CD4-positive, alpha-beta T cell treated with Interleukin-12 subunit alpha and Interleukin-12 subunit beta, for 1 hour (primary cell): ENCODE measurements around the gene CIART.
"Not testable (repeated sequence)": the region's sequence is repeated elsewhere in the genome, so short reads cannot be mapped to it uniquely, and the experiment has no call there.

Source experiments
- DNase-seq: peaks from one replicate; pipeline ENCODE4 v3.0.0-alpha.2; 2020

CIART gene, protein sequence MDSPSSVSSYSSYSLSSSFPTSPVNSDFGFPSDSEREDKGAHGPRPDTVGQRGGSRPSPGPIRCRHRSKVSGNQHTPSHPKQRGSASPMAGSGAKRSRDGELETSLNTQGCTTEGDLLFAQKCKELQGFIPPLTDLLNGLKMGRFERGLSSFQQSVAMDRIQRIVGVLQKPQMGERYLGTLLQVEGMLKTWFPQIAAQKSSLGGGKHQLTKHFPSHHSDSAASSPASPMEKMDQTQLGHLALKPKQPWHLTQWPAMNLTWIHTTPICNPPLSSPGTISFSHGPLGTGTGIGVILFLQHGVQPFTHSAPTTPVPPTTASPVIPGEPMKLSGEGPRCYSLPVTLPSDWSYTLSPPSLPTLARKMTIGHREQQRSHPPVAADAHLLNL

GRCh38 chr1:150281758-150282557 is at the start of gene CIART:
Gene CIART, plus strand, starts transcription at chr1:150282554. Its CDS starts 714 bp downstream, at chr1:150283268.
- peak; percentile 90 for DNase-seq

DNA sequence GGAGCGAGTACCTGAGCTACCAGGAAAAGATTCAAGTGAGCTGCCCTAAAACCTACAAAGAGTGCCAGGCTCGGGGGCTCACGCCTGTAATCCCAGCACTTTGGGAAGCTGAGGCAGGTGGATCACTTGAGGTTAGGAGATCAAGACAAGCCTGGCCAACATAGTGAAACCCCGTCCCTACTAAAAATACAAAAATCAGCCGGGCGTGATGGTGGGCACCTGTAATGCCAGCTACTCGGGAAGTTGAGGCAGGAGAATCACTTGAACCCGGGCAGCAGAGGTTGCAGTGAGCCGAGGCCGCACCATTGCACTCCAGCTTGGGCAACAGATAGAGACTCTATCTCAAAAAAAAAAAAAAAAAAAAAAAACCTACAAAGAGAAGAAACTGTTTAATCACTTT is 49.4 kb upstream of the CIART start:
- not testable (repeated sequence) for DNase-seq

GRCh38 chr1:150233359-150234308 is 48.7 kb upstream of the CIART start:
- DNase-seq, result peak; percentile 37

- DNase-seq, result no peak
These were observed 48.1 kb upstream of the CIART start for GRCh38 chr1:150234309-150234565.

- DNase-seq, result peak; percentile 94
These were observed 47.6 kb upstream of the CIART start for GRCh38 chr1:150234566-150235293.

DNA sequence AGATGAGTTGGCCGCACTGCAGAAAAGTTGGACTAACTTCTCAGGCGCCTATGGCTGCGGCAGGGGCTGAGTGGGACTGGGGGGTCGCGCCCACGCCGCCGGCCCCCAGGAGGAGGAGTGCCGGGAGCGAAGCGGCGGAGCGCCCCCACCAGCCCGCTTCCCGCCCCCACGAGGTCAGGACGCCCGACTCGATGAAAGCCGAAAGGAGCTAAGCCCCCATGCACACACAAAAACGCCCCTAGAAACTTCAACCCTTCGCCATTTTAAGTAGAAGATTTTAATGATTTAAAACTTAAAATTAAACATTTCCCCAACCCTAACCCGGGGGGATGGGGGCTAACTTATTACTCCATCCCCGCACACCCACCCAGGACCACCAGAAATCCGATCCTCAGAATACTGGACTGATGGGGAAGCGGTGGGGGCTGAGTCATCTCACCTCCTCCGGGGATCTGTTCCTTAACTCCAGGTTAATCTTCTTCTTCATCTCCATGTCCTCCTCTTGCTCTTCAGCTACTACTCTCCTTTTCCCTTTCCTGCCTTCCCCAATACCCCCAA is 47.0 kb upstream of the CIART start:
- DNase-seq, result peak; percentile 36

DNA sequence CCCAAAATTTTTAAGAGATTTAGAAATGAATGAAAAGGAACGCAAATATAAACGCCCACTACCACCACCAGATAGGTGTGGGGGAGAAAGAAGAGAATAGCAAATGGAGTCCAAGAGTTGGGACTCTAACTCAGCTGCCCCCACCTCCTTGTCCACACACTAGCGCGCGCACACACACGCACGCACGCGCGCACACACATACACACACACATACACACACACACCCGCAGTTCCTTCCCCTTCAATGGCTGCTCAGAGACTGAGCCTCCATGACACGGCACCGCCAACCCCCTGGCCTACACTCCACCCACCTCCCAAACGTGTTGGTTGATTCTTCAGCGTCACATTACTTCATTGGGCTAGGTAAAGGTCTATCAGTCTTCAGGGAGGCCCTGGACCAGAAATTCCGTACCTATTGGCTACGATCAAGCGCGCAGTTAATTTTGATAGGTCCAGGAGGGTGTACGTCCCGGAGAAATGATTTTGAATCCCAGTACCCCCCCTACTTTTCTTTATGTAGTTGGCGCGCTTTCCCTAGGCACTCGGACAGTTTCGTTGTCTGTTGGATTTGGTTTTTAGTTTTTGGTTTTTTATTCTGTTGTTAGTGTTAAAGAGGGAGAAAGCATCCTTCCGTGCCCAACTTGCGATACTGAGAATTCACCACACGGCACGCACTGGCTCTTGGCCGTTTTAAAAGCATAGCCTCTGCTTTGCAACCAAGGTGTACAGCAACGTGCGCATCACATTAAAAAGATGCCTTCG is 46.3 kb upstream of the CIART start, which contains the start of gene ANP32E:
Gene ANP32E, minus strand, starts transcription at position 261 of the 762 bp plus-strand sequence. CDS start 326 bp downstream, outside the sequence.
- peak; percentile 98 for DNase-seq

- DNase-seq, result no peak
These were observed 45.7 kb upstream of the CIART start for GRCh38 chr1:150236614-150237100.

DNA sequence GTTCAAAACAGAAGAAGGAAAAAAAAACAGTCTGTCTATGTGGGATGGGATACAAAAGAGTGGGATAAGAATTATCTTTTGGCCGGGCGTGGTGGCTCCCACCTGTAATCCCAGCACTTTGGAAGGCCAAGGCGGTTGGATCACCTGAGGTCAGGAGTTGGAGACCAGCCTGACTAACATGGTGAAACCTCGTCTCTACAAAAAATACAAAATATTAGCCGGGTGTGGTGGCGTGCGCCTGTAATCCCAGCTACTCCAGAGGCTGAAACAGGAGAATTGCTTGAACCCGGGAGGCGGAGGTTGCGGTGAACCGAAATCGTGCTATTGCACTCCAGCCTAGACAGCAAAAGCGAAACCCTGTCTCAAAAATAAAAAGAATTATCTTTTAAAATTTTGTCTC is 45.2 kb upstream of the CIART start:
- DNase-seq, result not testable (repeated sequence)

DNA sequence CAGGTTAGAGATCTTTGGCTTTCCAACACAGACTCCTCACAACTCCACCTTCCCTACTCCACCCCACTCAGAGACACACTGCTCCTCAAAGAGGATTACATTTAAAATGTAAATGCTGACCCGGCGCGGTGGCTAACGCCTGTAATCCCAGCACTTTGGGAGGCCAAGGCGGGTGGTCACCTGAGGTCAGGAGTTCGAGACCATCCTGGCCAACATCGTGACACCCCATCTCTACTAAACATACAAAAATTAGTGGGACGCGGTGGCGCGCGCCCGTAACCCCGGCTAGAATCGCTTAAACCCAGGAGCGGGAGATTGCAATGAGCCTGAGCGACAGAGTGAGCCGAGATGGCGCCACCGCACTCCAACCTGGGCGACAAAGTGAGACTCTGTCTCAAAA is 44.6 kb upstream of the CIART start:
- no peak for DNase-seq

GRCh38 chr1:150243003-150243402 is 39.4 kb upstream of the CIART start:
- no peak for DNase-seq

- DNase-seq, result no peak
These were observed 32.4 kb upstream of the CIART start for GRCh38 chr1:150249936-150250335.

DNA sequence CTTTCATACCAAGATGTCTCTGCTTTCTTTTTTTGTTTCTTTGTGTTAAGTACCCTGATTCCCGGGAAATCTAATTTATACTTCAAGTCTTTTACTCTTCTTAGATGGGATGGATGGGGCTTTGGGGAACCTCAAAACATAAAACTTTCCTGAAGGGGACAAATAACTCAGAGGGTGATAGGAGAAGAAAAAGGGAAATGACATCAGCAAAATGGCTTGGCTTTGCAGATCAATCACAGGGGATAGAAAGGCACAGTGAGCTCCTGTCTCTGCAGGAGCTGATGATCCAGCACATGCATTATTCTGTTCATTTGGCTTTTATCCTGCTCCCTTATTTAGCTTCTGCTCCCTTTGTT is 26.2 kb upstream of the CIART start:
- no peak for DNase-seq

- no peak for DNase-seq
These were observed 25.6 kb upstream of the CIART start for GRCh38 chr1:150256554-150257341.

- DNase-seq, result no peak
These were observed 24.4 kb upstream of the CIART start, which contains the start of gene CA14 for GRCh38 chr1:150257624-150258585. Gene CA14, plus strand, starts transcription at chr1:150257774. Its CDS starts 355 bp downstream, at chr1:150258129.

DNA sequence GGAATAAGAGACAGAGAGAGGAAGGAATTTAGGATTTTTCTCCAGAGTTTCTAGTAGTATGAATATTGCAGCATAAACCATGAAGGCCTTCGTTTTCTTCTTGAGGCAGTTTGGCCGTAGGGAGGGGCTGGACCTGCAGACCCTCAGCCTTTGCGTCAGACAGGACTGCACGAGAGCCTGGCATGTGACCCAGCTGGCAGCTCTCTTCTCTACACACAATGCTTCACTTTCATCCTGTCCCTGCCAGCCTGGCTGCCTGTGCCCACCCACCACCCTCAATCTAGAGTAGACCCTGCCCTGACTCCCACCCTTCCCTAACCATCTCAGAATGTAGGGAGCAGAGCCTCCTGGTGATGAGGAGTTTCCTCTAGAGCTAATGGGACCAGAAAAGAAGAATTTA is 23.1 kb upstream of the CIART start:
- no peak for DNase-seq

DNA sequence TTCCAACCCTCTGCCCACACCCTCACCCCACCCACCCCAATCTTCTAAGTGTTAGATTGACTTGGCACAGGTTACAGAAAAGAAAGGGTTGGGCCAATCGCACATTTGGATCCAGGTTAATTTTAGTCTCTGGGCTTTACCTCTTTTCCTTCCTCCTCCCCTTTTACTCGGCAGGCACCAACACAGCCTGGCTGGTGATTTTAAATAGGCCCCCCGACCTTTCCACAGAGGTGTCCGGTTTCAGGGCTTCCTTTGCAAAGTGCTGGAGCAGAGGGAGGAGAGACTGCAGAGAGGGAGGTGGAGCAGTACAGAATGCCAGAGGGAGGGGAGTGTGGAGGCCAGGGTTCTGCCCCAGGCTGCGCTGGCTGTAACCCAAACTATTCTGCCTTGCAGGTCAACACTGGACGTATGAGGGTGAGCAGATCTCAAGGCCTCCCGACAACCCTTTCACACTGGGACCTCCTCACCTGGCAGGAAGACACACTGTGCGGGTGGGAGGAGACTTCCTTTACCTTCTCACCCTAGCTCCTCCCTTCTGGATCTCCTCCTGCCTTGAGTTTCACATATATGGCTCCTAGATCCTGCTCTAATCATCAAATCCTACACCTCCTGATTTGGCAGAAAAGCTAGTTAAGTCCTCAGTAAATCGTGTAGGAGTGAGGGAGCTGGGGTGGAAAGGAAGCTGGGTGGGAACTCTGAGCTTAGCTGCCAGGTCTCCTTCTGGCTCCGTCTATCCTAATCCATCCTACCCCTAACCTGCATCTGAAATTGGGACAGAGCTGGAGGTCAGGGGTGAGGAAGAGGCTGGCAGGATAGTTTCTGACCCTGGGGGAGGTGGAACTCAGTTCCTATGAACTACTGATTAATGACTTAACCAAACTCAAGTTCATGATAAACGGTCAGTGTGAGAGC is 22.3 kb upstream of the CIART start:
- no peak for DNase-seq

GRCh38 chr1:150261367-150261766 is 21.0 kb upstream of the CIART start:
- no peak for DNase-seq
